ENCODE measurements around the gene PTPRM. TPM values are rescaled to one million over a fixed set of nuclear protein-coding genes. Genes with fewer than 3 reads are reported as not detected.
A peak's percentile ranks its signal among the peaks of the same experiment; 100 is the strongest.

Gene PTPRM
- total RNA-seq, 1 donor from 2014 or later: 13.9 TPM

DNA sequence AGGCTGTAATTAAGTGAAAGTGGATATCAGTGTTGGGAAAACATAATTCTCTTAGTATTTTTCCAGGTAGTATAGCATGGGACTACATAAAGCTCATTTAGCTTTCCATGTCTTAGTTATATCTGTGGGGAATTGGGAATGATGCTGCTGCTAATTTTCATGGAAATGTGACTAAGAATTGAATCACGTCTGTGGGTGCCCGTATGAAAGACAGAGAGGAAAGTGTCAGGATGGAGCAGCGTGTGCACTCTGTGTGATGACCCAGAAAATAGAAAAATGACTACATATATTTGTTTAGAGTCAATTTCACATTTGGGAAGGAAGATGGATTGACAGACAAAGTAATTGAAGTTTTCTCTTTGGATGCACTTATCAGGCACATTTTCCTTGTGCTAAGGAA is 212.1 kb downstream of the PTPRM start:
- Histone ChIP-seq H3K4me1 (peaks cover 6% of the 10 kb centered on the region), H3K27ac (no peak overlapping the region), H3F3A (ENCODE audit: low read depth) (no peaks in the 10 kb centered on the region), H3K9me3 (ENCODE audit: low read depth) (no peaks in the 10 kb centered on the region), H3K4me2 (no peak overlapping the region), H3K79me2 (ENCODE audit: low read depth) (no peaks in the 10 kb centered on the region), H2AFZ (replicated peaks) (no peak overlapping the region), H3K27me3 (no peaks in the 10 kb centered on the region), H4K20me1 (ENCODE audit: low read depth) (no peaks in the 10 kb centered on the region), H3K9ac (no peak overlapping the region), H3K36me3 (no peaks in the 10 kb centered on the region), H3K4me3 (no peak overlapping the region)
- no peak for DNase-seq (ENCODE audit: low spot score)
- H3K36me3 Mint-ChIP-seq: peaks cover under 1% of the 10 kb centered on the region
- no peak overlapping the region for H3K27ac Mint-ChIP-seq
- H3K4me3 Mint-ChIP-seq: no peak overlapping the region
- peaks cover 11% of the 10 kb centered on the region for H3K4me1 Mint-ChIP-seq
- peaks cover 5% of the 10 kb centered on the region for H3K27me3 Mint-ChIP-seq (ENCODE audit: insufficient read depth, low read depth)
- TF ChIP-seq CTCF (IDR thresholded peaks at IDR 0.05): no peak
- peaks cover 4% of the 10 kb centered on the region for H3K9me3 Mint-ChIP-seq

GRCh38 chr18:7784171-7784570 is 217.1 kb downstream of the PTPRM start:
- Histone ChIP-seq H3K27ac (no peak overlapping the region), H3K79me2 (ENCODE audit: low read depth) (no peaks in the 10 kb centered on the region), H2AFZ (replicated peaks) (no peak overlapping the region), H3F3A (ENCODE audit: low read depth) (peaks cover 1% of the 10 kb centered on the region), H3K9me3 (ENCODE audit: low read depth) (no peaks in the 10 kb centered on the region), H3K4me2 (no peak overlapping the region), H3K27me3 (no peaks in the 10 kb centered on the region), H3K36me3 (no peaks in the 10 kb centered on the region), H3K9ac (no peak overlapping the region), H4K20me1 (ENCODE audit: low read depth) (no peaks in the 10 kb centered on the region), H3K4me3 (no peak overlapping the region), H3K4me1 (no peaks in the 10 kb centered on the region)
- DNase-seq (ENCODE audit: low spot score): peak; percentile 9
- H3K9me3 Mint-ChIP-seq: peaks cover 4% of the 10 kb centered on the region
- H3K27me3 Mint-ChIP-seq (ENCODE audit: insufficient read depth, low read depth): peaks cover 5% of the 10 kb centered on the region
- TF ChIP-seq EZH2phosphoT487 (IDR thresholded peaks at IDR 0.05) (no peak), CTCF (IDR thresholded peaks at IDR 0.05) (no peak), EZH2 (IDR thresholded peaks at IDR 0.05) (no peak)
- peaks cover 11% of the 10 kb centered on the region for H3K4me1 Mint-ChIP-seq
- peaks cover 5% of the 10 kb centered on the region for H3K36me3 Mint-ChIP-seq
- no peak overlapping the region for H3K4me3 Mint-ChIP-seq
- H3K27ac Mint-ChIP-seq: no peak overlapping the region

DNA sequence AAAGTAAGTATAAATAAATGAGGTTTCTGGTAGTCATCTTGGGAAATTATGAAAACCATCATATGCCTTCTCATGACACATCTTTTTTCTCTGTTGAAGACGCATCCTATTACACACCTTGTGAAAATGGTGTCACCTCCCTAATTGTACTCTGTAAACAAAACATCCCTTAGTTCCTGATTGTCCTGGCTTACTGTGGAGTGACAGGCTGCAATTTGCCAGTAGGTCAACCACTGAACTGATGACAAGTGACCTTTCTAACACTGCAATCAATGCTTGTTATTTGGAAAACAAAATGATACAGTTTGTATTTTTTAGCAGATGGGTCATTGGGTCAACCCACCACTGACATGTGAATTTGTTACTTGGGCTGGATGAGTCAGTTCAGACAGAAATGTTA is 219.5 kb downstream of the PTPRM start:
- no peak overlapping the region for H3K4me3 Mint-ChIP-seq
- peaks cover 4% of the 10 kb centered on the region for H3K27me3 Mint-ChIP-seq (ENCODE audit: insufficient read depth, low read depth)
- peaks cover 7% of the 10 kb centered on the region for H3K36me3 Mint-ChIP-seq

More for the DNA sequence above, 219.5 kb downstream of the PTPRM start:
- TF ChIP-seq CTCF (IDR thresholded peaks at IDR 0.05) (no peak), EZH2 (IDR thresholded peaks at IDR 0.05) (no peak), EZH2phosphoT487 (IDR thresholded peaks at IDR 0.05) (no peak)
- no peak overlapping the region for H3K9ac ChIP-seq
- no peak overlapping the region for H3K4me3 ChIP-seq
- no peaks in the 10 kb centered on the region for H3K9me3 ChIP-seq (ENCODE audit: low read depth)
- peaks cover 20% of the 10 kb centered on the region for H3K4me1 ChIP-seq
- H3K27me3 ChIP-seq: no peaks in the 10 kb centered on the region
- H3K27ac ChIP-seq: no peak overlapping the region
- H4K20me1 ChIP-seq (ENCODE audit: low read depth): no peaks in the 10 kb centered on the region
- no peak for DNase-seq (ENCODE audit: low spot score)
- Mint-ChIP-seq H3K9me3 (peaks cover 4% of the 10 kb centered on the region), H3K27ac (no peak overlapping the region), H3K4me1 (peaks cover 30% of the 10 kb centered on the region)
- H2AFZ ChIP-seq (replicated peaks): no peak overlapping the region
- no peak overlapping the region for H3K4me2 ChIP-seq
- H3K36me3 ChIP-seq: no peaks in the 10 kb centered on the region
- peaks cover 24% of the 10 kb centered on the region for H3F3A ChIP-seq (ENCODE audit: low read depth)
- no peaks in the 10 kb centered on the region for H3K79me2 ChIP-seq (ENCODE audit: low read depth)

Data from neural progenitor cell (in vitro differentiated cells).